Bone marrow (tissue), 2 donors: ENCODE results near the gene VIPAS39.
"Not testable (repeated sequence)": the region's sequence is repeated elsewhere in the genome, so short reads cannot be mapped to it uniquely, and the experiment has no call there.

ENCODE experiments used
- DNase-seq, 2 donors: peaks; one replicate each; lab custom pipeline; 2025; lab: John Stamatoyannopoulos, UW

The VIPAS39 gene

GRCh38 chr14:77470224-77470870 is 12.9 kb upstream of the VIPAS39 start:
- DNase-seq: no peak

- no peak for DNase-seq
Measured at GRCh38 chr14:77469539-77469938, 12.1 kb upstream of the VIPAS39 start.

- no peak for DNase-seq
Measured at GRCh38 chr14:77469067-77469505, 11.7 kb upstream of the VIPAS39 start.

- no peak for DNase-seq
Measured at GRCh38 chr14:77467801-77468200, 10.4 kb upstream of the VIPAS39 start.

GRCh38 chr14:77459072-77459723 is 1.8 kb upstream of the VIPAS39 start:
- peak in 1 of 2 donors; percentile 45 for DNase-seq

- DNase-seq: peak; percentile 0 to 31
Measured at GRCh38 chr14:77458249-77458950, 999 bp upstream of the VIPAS39 start.

- no peak for DNase-seq
Measured at GRCh38 chr14:77457115-77457521, 283 bp downstream of the VIPAS39 start.

- DNase-seq: no peak
Measured at GRCh38 chr14:77455966-77456640, 1.3 kb downstream of the VIPAS39 start.

GRCh38 chr14:77442196-77442595 is 15.2 kb downstream of the VIPAS39 start:
- DNase-seq: no peak

- no peak for DNase-seq
Measured at GRCh38 chr14:77439861-77440260, 17.5 kb downstream of the VIPAS39 start.

- DNase-seq: no peak
Measured at GRCh38 chr14:77438596-77438995, 18.8 kb downstream of the VIPAS39 start.

GRCh38 chr14:77436042-77436441 is 21.4 kb downstream of the VIPAS39 start:
- no peak for DNase-seq

GRCh38 chr14:77426396-77426795 is 31.0 kb downstream of the VIPAS39 start:
- DNase-seq: no peak

GRCh38 chr14:77424862-77425261 is 32.5 kb downstream of the VIPAS39 start:
- DNase-seq: no peak

- no peak for DNase-seq
Measured at GRCh38 chr14:77423423-77423822, 34.0 kb downstream of the VIPAS39 start, which contains the start of gene NOXRED1. NOXRED1 (minus strand) TSS chr14:77423523; CDS start chr14:77422889, 634 bp downstream.

GRCh38 chr14:77421201-77421600 is 36.2 kb downstream of the VIPAS39 start:
- DNase-seq: no peak

GRCh38 chr14:77416836-77417235 is 40.6 kb downstream of the VIPAS39 start:
- DNase-seq: no peak

GRCh38 chr14:77416098-77416497 is 41.3 kb downstream of the VIPAS39 start:
- not testable (repeated sequence) for DNase-seq

GRCh38 chr14:77415403-77416030 is 41.9 kb downstream of the VIPAS39 start:
- not testable (repeated sequence) for DNase-seq

GRCh38 chr14:77409131-77409533 is 48.3 kb downstream of the VIPAS39 start:
- DNase-seq: no peak

- peak; percentile 13 to 57 for DNase-seq
Measured at GRCh38 chr14:77407158-77407557, 50.2 kb downstream of the VIPAS39 start.

GRCh38 chr14:77406718-77407117 is 50.7 kb downstream of the VIPAS39 start:
- DNase-seq: no peak
